H9 (cell line): ENCODE results near the gene PRIM2. TPM values are rescaled to one million over a fixed set of nuclear protein-coding genes. Genes with fewer than 3 reads are reported as not detected.
"Not testable (repeated sequence)": the region's sequence is repeated elsewhere in the genome, so short reads cannot be mapped to it uniquely, and the experiment has no call there.

Experiments used
- DNase-seq: peaks from one replicate; pipeline ENCODE4 v3.0.0-alpha.2; 2017
- H2AFZ ChIP-seq: one replicate; pipeline ENCODE4 v1.6.1; 2013; ENCODE audit warnings: mild to moderate bottlenecking, low read length, control low read depth, moderate library complexity
- H2AK5ac ChIP-seq: 2 replicates; pipeline ENCODE4 v1.6.1; 2013; ENCODE audit warnings: low read length, control low read depth, mixed read lengths; ENCODE audit not compliant: insufficient read length
- H2BK120ac ChIP-seq: one replicate; pipeline ENCODE4 v1.6.1; 2013; ENCODE audit warnings: low read depth, mild to moderate bottlenecking, low read length, control low read depth, inconsistent platforms; ENCODE audit not compliant: poor library complexity, severe bottlenecking
- H2BK12ac ChIP-seq: 2 replicates; pipeline ENCODE4 v1.6.1; 2013; ENCODE audit warnings: low read length, control low read depth, mixed read lengths, low read depth; ENCODE audit not compliant: insufficient read length
- H2BK15ac ChIP-seq: 2 replicates; pipeline ENCODE4 v1.6.1; 2013; ENCODE audit warnings: low read depth, low read length, control low read depth
- H2BK20ac ChIP-seq: one replicate; pipeline ENCODE4 v1.6.1; 2013; ENCODE audit warnings: low read depth, mild to moderate bottlenecking, low read length, control low read depth, inconsistent platforms; ENCODE audit not compliant: poor library complexity, severe bottlenecking
- H2BK5ac ChIP-seq: 2 replicates; pipeline ENCODE4 v1.6.1; 2013; ENCODE audit warnings: low read length, control low read depth, mixed read lengths; ENCODE audit not compliant: insufficient read length
- H3K14ac ChIP-seq: 2 replicates; pipeline ENCODE4 v1.6.1; 2013; ENCODE audit warnings: low read length, control low read depth; ENCODE audit not compliant: insufficient read depth
- H3K18ac ChIP-seq: 2 replicates; pipeline ENCODE4 v1.6.1; 2013; ENCODE audit warnings: low read depth, mild to moderate bottlenecking, mixed read lengths, low read length, control low read depth; ENCODE audit not compliant: insufficient read length
- H3K23ac ChIP-seq: 2 replicates; pipeline ENCODE4 v1.6.1; 2013; ENCODE audit warnings: low read length, control low read depth, mixed read lengths, low read depth; ENCODE audit not compliant: insufficient read length
- H3K23me2 ChIP-seq: 2 replicates; pipeline ENCODE4 v1.6.1; 2013; ENCODE audit warnings: low read depth, mild to moderate bottlenecking, mixed read lengths, low read length, control low read depth; ENCODE audit not compliant: insufficient read length, poor library complexity, severe bottlenecking
- H3K27ac ChIP-seq: 2 replicates; pipeline ENCODE4 v1.5.1; 2013; ENCODE audit warnings: low read length, control low read depth, mixed read lengths, low read depth; ENCODE audit not compliant: insufficient read length
- H3K27me3 ChIP-seq: 2 replicates; pipeline ENCODE4 v1.6.1; 2013; ENCODE audit warnings: low read length, control low read depth, inconsistent platforms; ENCODE audit not compliant: insufficient read depth
- H3K4ac ChIP-seq: 2 replicates; pipeline ENCODE4 v1.6.1; 2013; ENCODE audit warnings: low read depth, mild to moderate bottlenecking, control low read depth, inconsistent platforms, low read length, moderate library complexity
- H3K4me1 ChIP-seq: 2 replicates; pipeline ENCODE4 v1.6.1; 2013; ENCODE audit warnings: low read length, control low read depth, inconsistent platforms; ENCODE audit not compliant: insufficient read depth
- H3K4me2 ChIP-seq: 2 replicates; pipeline ENCODE4 v1.6.1; 2013; ENCODE audit warnings: low read length, control low read depth, mixed read lengths; ENCODE audit not compliant: insufficient read length, insufficient read depth
- H3K56ac ChIP-seq: 2 replicates; pipeline ENCODE4 v1.6.1; 2013; ENCODE audit warnings: low read depth, mild to moderate bottlenecking, mixed read lengths, low read length, control low read depth; ENCODE audit not compliant: insufficient read length
- H3K79me1 ChIP-seq: 2 replicates; pipeline ENCODE4 v1.6.1; 2013; ENCODE audit warnings: low read depth, mild to moderate bottlenecking, moderate library complexity, low read length, control low read depth, inconsistent platforms; ENCODE audit not compliant: insufficient read depth, poor library complexity, severe bottlenecking
- H3K79me2 ChIP-seq: 2 replicates; pipeline ENCODE4 v1.6.1; 2013; ENCODE audit warnings: low read length, control low read depth, inconsistent platforms; ENCODE audit not compliant: insufficient read depth
- H3K9ac ChIP-seq: 2 replicates; pipeline ENCODE4 v1.6.1; 2013; ENCODE audit warnings: low read length, control low read depth, mixed read lengths; ENCODE audit not compliant: insufficient read length; ENCODE audit errors: extremely low read depth
- H3K9me3 ChIP-seq: one replicate; pipeline ENCODE4 v1.6.1; 2013; ENCODE audit warnings: low read depth, low read length, inconsistent platforms; ENCODE audit not compliant: control insufficient read depth
- H3T11ph ChIP-seq: one replicate; pipeline ENCODE4 v1.6.1; 2013; ENCODE audit warnings: mild to moderate bottlenecking, low read length, control low read depth, inconsistent platforms
- H4K20me1 ChIP-seq: one replicate; pipeline ENCODE4 v1.6.1; 2013; ENCODE audit not compliant: control insufficient read depth, insufficient read length, insufficient read depth
- H4K5ac ChIP-seq: 2 replicates; pipeline ENCODE4 v1.6.1; 2013; ENCODE audit warnings: low read depth, mild to moderate bottlenecking, mixed read lengths, low read length, control low read depth; ENCODE audit not compliant: insufficient read length
- H4K8ac ChIP-seq: replicated peaks from 2 replicates; pipeline ENCODE4 v1.6.1; 2013; ENCODE audit warnings: low read length, control low read depth, mixed read lengths, low read depth; ENCODE audit not compliant: insufficient read length
- H4K91ac ChIP-seq: 2 replicates; pipeline ENCODE4 v1.6.1; 2013; ENCODE audit warnings: low read depth, mild to moderate bottlenecking, moderate library complexity, mixed read lengths, low read length, control low read depth; ENCODE audit not compliant: insufficient read length
- H3K27ac Mint-ChIP-seq, 3 experiments: 2 replicates in 2 of 3; 3 replicates in 1 of 3; pipeline ENCODE4 v1.8.0; 2020 to 2021; ENCODE audit warnings: mixed read lengths in 3 of 3, mild to moderate bottlenecking in 1 of 3, moderate library complexity in 1 of 3
- H3K27me3 Mint-ChIP-seq: 2 replicates; pipeline ENCODE4 v1.8.0; 2021; ENCODE audit warnings: low read depth, mild to moderate bottlenecking, moderate library complexity, mixed read lengths
- H3K36me3 Mint-ChIP-seq, 3 experiments: 2 replicates in 2 of 3; 3 replicates in 1 of 3; pipeline ENCODE4 v1.8.0; 2020 to 2021; ENCODE audit warnings: low read depth in 3 of 3, mixed read lengths in 3 of 3; ENCODE audit not compliant: insufficient read depth in 1 of 3
- H3K4me1 Mint-ChIP-seq, 2 experiments: 2 replicates each; pipeline ENCODE4 v1.8.0; 2020; ENCODE audit warnings: mixed read lengths in 2 of 2
- H3K4me3 Mint-ChIP-seq, 2 experiments: 2 replicates in 1 of 2; 3 replicates in 1 of 2; pipeline ENCODE4 v1.8.0; 2020 to 2021; ENCODE audit warnings: mild to moderate bottlenecking in 2 of 2, mixed read lengths in 2 of 2, moderate library complexity in 1 of 2
- H3K9me3 Mint-ChIP-seq, 2 experiments: 2 replicates in 1 of 2; 3 replicates in 1 of 2; pipeline ENCODE4 v1.8.0; 2020; ENCODE audit warnings: mild to moderate bottlenecking in 2 of 2, mixed read lengths in 2 of 2, moderate library complexity in 1 of 2
- WGBS: extraction: QIAGEN DNeasy Blood & Tissue Kit; methylation state at CpG from one replicate; pipeline ENCODE4 v1.1.7; 2013; ENCODE audit warnings: missing lambda C conversion rate, low lambda C conversion rate, mixed read lengths; ENCODE audit not compliant: insufficient read length; ENCODE audit errors: extremely low coverage; 5-methylcytosine and 5-hydroxymethylcytosine counted together
- total RNA-seq: library from RNA; stranded (reverse); gene quantifications from 2 replicates; pipeline ENCODE4 v1.2.1, GENCODE V29; 2021

The PRIM2 gene
- total RNA-seq, 1 experiment from 2014 or later = 43.0 TPM

DNA sequence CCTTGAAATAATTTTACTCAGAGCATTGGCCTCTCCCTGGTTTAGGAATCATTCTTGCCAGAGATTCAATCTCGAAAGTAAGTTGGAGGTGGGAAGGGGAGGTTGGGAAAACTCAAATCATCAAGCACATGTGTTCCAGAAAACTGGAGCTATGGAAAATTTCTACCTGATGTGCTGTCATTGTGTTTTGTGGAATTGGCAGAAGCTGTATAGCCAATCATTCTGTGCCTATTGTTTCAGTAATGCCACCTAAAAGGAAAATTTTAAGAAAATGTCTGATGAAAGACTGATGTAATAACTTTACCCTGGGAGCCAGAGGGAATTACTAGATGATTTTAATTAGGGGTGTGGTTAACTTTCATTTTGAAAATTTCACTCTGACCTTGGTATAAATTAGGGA is 187.8 kb downstream of the PRIM2 start:
- not testable (repeated sequence) for H2AFZ ChIP-seq, H3K4ac ChIP-seq, H3K4me3 Mint-ChIP-seq, DNase-seq, H3K56ac ChIP-seq, H3K23ac ChIP-seq, H4K8ac ChIP-seq, H2AK5ac ChIP-seq, H3K27me3 ChIP-seq, H3K79me1 ChIP-seq, H4K5ac ChIP-seq, H3T11ph ChIP-seq, H3K79me2 ChIP-seq, H3K9ac ChIP-seq, H2BK120ac ChIP-seq, H3K14ac ChIP-seq, H3K9me3 ChIP-seq, H2BK15ac ChIP-seq, H4K91ac ChIP-seq, H3K18ac ChIP-seq, H3K27ac ChIP-seq, H3K9me3 Mint-ChIP-seq, H2BK5ac ChIP-seq, H2BK20ac ChIP-seq, H3K4me2 ChIP-seq, H3K27me3 Mint-ChIP-seq, H3K36me3 Mint-ChIP-seq, H4K20me1 ChIP-seq, H3K23me2 ChIP-seq, H2BK12ac ChIP-seq, H3K4me1 ChIP-seq
- Mint-ChIP-seq H3K4me1 (peaks cover 16 to 25% of the 10 kb centered on the region in 2 experiments), H3K27ac (peak overlapping the region in 1 of 3 experiments; percentile 47; a peak in 1 of 7 replicates)
- WGBS = no CpG with 5 or more reads among the region's 1 CpG

DNA sequence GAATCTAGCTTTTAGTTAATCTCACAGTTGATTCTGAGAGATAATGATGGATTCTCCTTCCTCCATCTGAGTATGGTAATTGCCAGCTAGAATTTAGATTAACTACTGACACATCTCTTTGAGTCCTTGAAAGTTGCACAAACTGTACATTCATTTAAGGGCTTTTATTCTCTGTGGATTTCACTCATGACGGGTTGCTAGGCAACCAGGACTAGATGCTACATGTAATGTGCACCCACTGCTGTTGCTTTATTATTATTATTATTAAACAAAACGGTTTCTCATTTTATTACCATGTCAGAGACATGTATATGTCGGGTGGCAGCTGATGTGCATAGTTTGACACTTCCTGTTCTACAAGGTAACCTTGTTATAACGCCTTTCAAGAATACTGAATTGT is 193.0 kb downstream of the PRIM2 start:
- no CpG with 5 or more reads among the region's 4 CpGs for WGBS
- not testable (repeated sequence) for H3K27me3 ChIP-seq, H3K4me1 ChIP-seq, H3K9ac ChIP-seq, H4K91ac ChIP-seq, H3K56ac ChIP-seq, H2BK15ac ChIP-seq, H2BK20ac ChIP-seq, DNase-seq, H3K18ac ChIP-seq, H3K79me1 ChIP-seq, H3K4me3 Mint-ChIP-seq, H4K5ac ChIP-seq, H2AFZ ChIP-seq, H2BK5ac ChIP-seq, H3K4me2 ChIP-seq, H3K23me2 ChIP-seq, H2AK5ac ChIP-seq, H3K23ac ChIP-seq, H3K14ac ChIP-seq, H2BK12ac ChIP-seq, H3K9me3 ChIP-seq, H3K79me2 ChIP-seq, H4K20me1 ChIP-seq, H4K8ac ChIP-seq, H2BK120ac ChIP-seq, H3T11ph ChIP-seq, H3K4ac ChIP-seq, H3K27ac Mint-ChIP-seq, H3K27ac ChIP-seq, H3K27me3 Mint-ChIP-seq, H3K9me3 Mint-ChIP-seq, H3K36me3 Mint-ChIP-seq
- H3K4me1 Mint-ChIP-seq = peaks cover 14 to 20% of the 10 kb centered on the region in 2 experiments
